HUES6 (cell line): ENCODE data around the gene PRKAB2.
A peak's percentile ranks its signal among the peaks of the same experiment; 100 is the strongest.

Source experiments
- H3K27ac ChIP-seq: 2 replicates; pipeline ENCODE4 v1.7.0; 2013; ENCODE audit warnings: low read depth, mild to moderate bottlenecking, low read length, inconsistent platforms
- H3K27me3 ChIP-seq: 2 replicates; pipeline ENCODE4 v1.6.1; 2013; ENCODE audit warnings: low read length; ENCODE audit not compliant: control insufficient read depth, insufficient read depth
- H3K36me3 ChIP-seq: 2 replicates; pipeline ENCODE4 v1.6.1; 2013; ENCODE audit warnings: low read length; ENCODE audit not compliant: control insufficient read depth, insufficient read depth
- H3K4me1 ChIP-seq: 2 replicates; pipeline ENCODE4 v1.6.1; 2013; ENCODE audit warnings: low read length; ENCODE audit not compliant: control insufficient read depth, insufficient read depth
- H3K4me3 ChIP-seq: 2 replicates; pipeline ENCODE4 v1.5.1; 2013; ENCODE audit warnings: low read depth, low read length
- H3K9ac ChIP-seq: one replicate; pipeline ENCODE4 v1.6.1; 2013; ENCODE audit warnings: mild to moderate bottlenecking, low read length
- H3K9me3 ChIP-seq: 2 replicates; pipeline ENCODE4 v1.6.1; 2013; ENCODE audit warnings: low read depth, low read length; ENCODE audit not compliant: control insufficient read depth, insufficient read depth

Gene PRKAB2

GRCh38 chr1:147172168-147173016 is at the start of gene PRKAB2:
PRKAB2 (minus strand) TSS chr1:147172470; CDS start chr1:147172144, 326 bp downstream.
- Histone ChIP-seq H3K9me3 (no peaks in the 10 kb centered on the region), H3K9ac (peak within 1 kb of the TSS; percentile 89), H3K4me3 (peak within 1 kb of the TSS; percentile 98), H3K27me3 (no peaks in the 10 kb centered on the region), H3K36me3 (peaks cover 4% of the 10 kb centered on the region; the same call in 1 of the 2 replicates), H3K27ac (peak within 1 kb of the TSS; percentile 85), H3K4me1 (peaks cover 28% of the 10 kb centered on the region)

GRCh38 chr1:147218606-147219005 is 46.3 kb upstream of the PRKAB2 start:
- Histone ChIP-seq H3K4me1 (peaks cover 2% of the 10 kb centered on the region), H3K36me3 (no peaks in the 10 kb centered on the region), H3K4me3 (no peak overlapping the region), H3K9ac (no peak overlapping the region), H3K9me3 (no peaks in the 10 kb centered on the region), H3K27ac (no peak overlapping the region), H3K27me3 (peaks cover 2% of the 10 kb centered on the region; the same call in 1 of the 2 replicates)

GRCh38 chr1:147217141-147217540 is 44.9 kb upstream of the PRKAB2 start:
- H3K9ac ChIP-seq, result no peak overlapping the region
- H3K4me3 ChIP-seq, result no peak overlapping the region
- H3K36me3 ChIP-seq, result no peaks in the 10 kb centered on the region
- no peaks in the 10 kb centered on the region for H3K9me3 ChIP-seq
- H3K4me1 ChIP-seq, result no peaks in the 10 kb centered on the region
- H3K27me3 ChIP-seq, result no peaks in the 10 kb centered on the region
- H3K27ac ChIP-seq, result no peak overlapping the region

GRCh38 chr1:147216124-147216523 is 43.9 kb upstream of the PRKAB2 start:
- Histone ChIP-seq H3K27me3 (no peaks in the 10 kb centered on the region), H3K4me1 (no peaks in the 10 kb centered on the region), H3K27ac (no peak overlapping the region), H3K9me3 (no peaks in the 10 kb centered on the region), H3K9ac (no peak overlapping the region), H3K36me3 (no peaks in the 10 kb centered on the region), H3K4me3 (no peak overlapping the region)

GRCh38 chr1:147215540-147215916 is 43.3 kb upstream of the PRKAB2 start:
- Histone ChIP-seq H3K4me3 (no peak overlapping the region), H3K36me3 (no peaks in the 10 kb centered on the region), H3K27ac (no peak overlapping the region), H3K4me1 (no peaks in the 10 kb centered on the region), H3K9me3 (no peaks in the 10 kb centered on the region), H3K9ac (no peak overlapping the region), H3K27me3 (no peaks in the 10 kb centered on the region)

- no peak overlapping the region for H3K9ac ChIP-seq
- H3K36me3 ChIP-seq, result no peaks in the 10 kb centered on the region
- no peak overlapping the region for H3K4me3 ChIP-seq
- no peaks in the 10 kb centered on the region for H3K9me3 ChIP-seq
- no peaks in the 10 kb centered on the region for H3K4me1 ChIP-seq
- no peaks in the 10 kb centered on the region for H3K27me3 ChIP-seq
- H3K27ac ChIP-seq, result no peak overlapping the region
Measured at GRCh38 chr1:147214842-147215539, 42.7 kb upstream of the PRKAB2 start.

- Histone ChIP-seq H3K4me1 (no peaks in the 10 kb centered on the region), H3K9me3 (no peaks in the 10 kb centered on the region), H3K27me3 (no peaks in the 10 kb centered on the region), H3K9ac (no peak overlapping the region), H3K36me3 (no peaks in the 10 kb centered on the region), H3K4me3 (no peak overlapping the region), H3K27ac (no peak overlapping the region)
Measured at GRCh38 chr1:147214325-147214724, 42.1 kb upstream of the PRKAB2 start.

GRCh38 chr1:147213271-147213670 is 41.0 kb upstream of the PRKAB2 start:
- no peaks in the 10 kb centered on the region for H3K27me3 ChIP-seq
- H3K36me3 ChIP-seq, result no peaks in the 10 kb centered on the region
- no peak overlapping the region for H3K9ac ChIP-seq
- H3K4me1 ChIP-seq, result no peaks in the 10 kb centered on the region
- no peaks in the 10 kb centered on the region for H3K9me3 ChIP-seq
- no peak overlapping the region for H3K27ac ChIP-seq
- no peak overlapping the region for H3K4me3 ChIP-seq

- no peaks in the 10 kb centered on the region for H3K27me3 ChIP-seq
- no peaks in the 10 kb centered on the region for H3K4me1 ChIP-seq
- no peaks in the 10 kb centered on the region for H3K9me3 ChIP-seq
- no peak overlapping the region for H3K9ac ChIP-seq
- no peak overlapping the region for H3K27ac ChIP-seq
- no peak overlapping the region for H3K4me3 ChIP-seq
- H3K36me3 ChIP-seq, result no peaks in the 10 kb centered on the region
Measured at GRCh38 chr1:147211577-147211976, 39.3 kb upstream of the PRKAB2 start.

GRCh38 chr1:147210987-147211386 is 38.7 kb upstream of the PRKAB2 start:
- no peak overlapping the region for H3K9ac ChIP-seq

More at GRCh38 chr1:147210987-147211386, 38.7 kb upstream of the PRKAB2 start:
- Histone ChIP-seq H3K27me3 (no peaks in the 10 kb centered on the region), H3K27ac (no peak overlapping the region), H3K4me1 (no peaks in the 10 kb centered on the region), H3K4me3 (no peak overlapping the region), H3K9me3 (no peaks in the 10 kb centered on the region), H3K36me3 (no peaks in the 10 kb centered on the region)
